ENCODE data around the gene SPATA45. TPM values are rescaled to one million over a fixed set of nuclear protein-coding genes. Genes with fewer than 3 reads are reported as not detected.

Gene SPATA45
- polyA plus RNA-seq, 12 donors = 0.33 to 0.94 (median 0.57) TPM; not detected in 7

DNA sequence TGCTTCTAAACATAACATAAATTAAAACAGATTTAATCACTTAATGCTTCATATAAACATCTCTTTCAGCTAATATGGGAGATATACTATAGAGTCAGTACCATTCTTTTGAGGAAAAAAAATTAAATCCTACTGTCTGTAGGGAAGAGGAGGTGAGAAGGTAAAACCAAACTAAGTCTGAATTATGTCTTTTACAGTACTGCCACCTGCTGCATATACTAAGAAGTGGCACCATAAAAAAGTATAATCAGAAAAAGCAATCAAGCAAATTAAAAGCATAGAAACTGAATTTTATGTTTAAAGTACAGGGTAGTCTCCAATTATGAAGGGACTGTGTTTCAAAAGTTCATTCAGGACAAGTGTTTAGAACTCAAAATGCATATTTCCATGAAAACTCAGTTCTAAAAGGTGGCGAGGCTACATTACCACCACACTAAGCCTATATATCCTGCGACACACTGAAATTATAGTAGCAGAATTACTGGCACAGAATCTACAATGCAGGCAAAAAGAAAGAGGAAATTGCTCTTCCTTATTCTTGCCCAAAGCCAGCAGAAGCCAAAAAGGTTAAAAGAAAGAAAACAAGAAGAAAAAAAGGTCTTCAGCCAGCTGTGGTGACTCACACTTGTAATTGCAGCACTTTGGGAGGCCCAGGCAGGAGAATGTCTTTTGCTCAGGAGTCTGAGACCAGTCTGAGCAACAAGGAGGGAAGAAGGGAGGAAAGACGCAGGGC, 64.9 kb downstream of the SPATA45 start:
- DNase-seq = no peak

DNA sequence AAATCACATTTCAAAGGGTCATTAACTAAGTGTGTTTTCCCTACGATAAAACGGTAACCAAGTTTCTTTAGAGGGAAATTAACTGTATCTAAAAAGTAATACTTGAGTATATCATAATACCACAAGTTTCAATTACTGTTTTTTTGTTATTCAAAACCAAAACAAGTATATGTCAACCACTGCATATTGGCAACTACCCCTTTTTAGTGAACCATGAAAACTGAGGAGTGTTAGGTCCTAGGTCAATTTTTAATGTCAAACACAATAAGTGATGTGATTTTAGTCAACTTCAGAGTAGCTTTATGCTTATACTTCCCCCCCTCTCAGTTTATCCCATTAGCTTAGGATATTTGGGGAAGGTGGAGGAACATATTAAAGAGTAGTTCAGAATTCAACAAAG, 66.2 kb downstream of the SPATA45 start:
- DNase-seq = no peak

- no peak for DNase-seq
These were observed 66.7 kb downstream of the SPATA45 start for GRCh38 chr1:212780759-212781158.

Other genes with a start within 250 kb of the SPATA45 start
- 100 to 1,000 TPM in 1 of 12 donors, 10 to 100 TPM in 10, not detected in 1; 11.9 to 120 (median 48.5) TPM for gene ATF3, start 238.9 kb downstream of the SPATA45 start, polyA plus RNA-seq (ENCODE audit: insufficient read length in 12 of 12)
- 1 to 10 TPM in 8 of 12 donors, under 1 TPM in 2, not detected in 2; 0.64 to 3.3 (median 1.6) TPM for gene BATF3, start 147.8 kb downstream of the SPATA45 start, polyA plus RNA-seq (ENCODE audit: insufficient read length in 12 of 12)
- 10 to 100 TPM in 11 of 12 donors, not detected in 1; 30.0 to 42.9 (median 33.0) TPM for gene NSL1, start 55.9 kb downstream of the SPATA45 start, polyA plus RNA-seq (ENCODE audit: insufficient read length in 12 of 12)
- gene TATDN3, start 55.8 kb downstream of the SPATA45 start, polyA plus RNA-seq (ENCODE audit: insufficient read length in 12 of 12) = 10 to 100 TPM in 10 of 12 donors, 1 to 10 TPM in 1, not detected in 1; 9.6 to 27.0 (median 11.6) TPM
- gene FLVCR1, start 10.6 kb upstream of the SPATA45 start, polyA plus RNA-seq (ENCODE audit: insufficient read length in 12 of 12) = 10 to 100 TPM in 6 of 12 donors, 1 to 10 TPM in 6; 5.8 to 70.1 (median 9.7) TPM
- gene VASH2, start 102.9 kb upstream of the SPATA45 start, polyA plus RNA-seq (ENCODE audit: insufficient read length in 12 of 12) = 100 to 1,000 TPM in 1 of 12 donors, 10 to 100 TPM in 11; 36.3 to 133 (median 58.0) TPM
- gene ANGEL2, start 168.2 kb upstream of the SPATA45 start, polyA plus RNA-seq (ENCODE audit: insufficient read length in 12 of 12) = 100 to 1,000 TPM in 1 of 12 donors, 10 to 100 TPM in 11; 21.9 to 192 (median 35.7) TPM
- 10 to 100 TPM in 11 of 12 donors, not detected in 1; 16.1 to 24.9 (median 22.2) TPM for gene RPS6KC1, start 203.6 kb upstream of the SPATA45 start, polyA plus RNA-seq (ENCODE audit: insufficient read length in 12 of 12)